H9 (cell line): ENCODE results near the gene EGR4. TPM values are rescaled to one million over a fixed set of nuclear protein-coding genes. Genes with fewer than 3 reads are reported as not detected.
A peak's percentile ranks its signal among the peaks of the same experiment; 100 is the strongest.

Experiments used
- DNase-seq: peaks from one replicate; pipeline ENCODE4 v3.0.0-alpha.2; 2017
- H2AFZ ChIP-seq: one replicate; pipeline ENCODE4 v1.6.1; 2013; ENCODE audit warnings: mild to moderate bottlenecking, low read length, control low read depth, moderate library complexity
- H2AK5ac ChIP-seq: 2 replicates; pipeline ENCODE4 v1.6.1; 2013; ENCODE audit warnings: low read length, control low read depth, mixed read lengths; ENCODE audit not compliant: insufficient read length
- H2BK120ac ChIP-seq: one replicate; pipeline ENCODE4 v1.6.1; 2013; ENCODE audit warnings: low read depth, mild to moderate bottlenecking, low read length, control low read depth, inconsistent platforms; ENCODE audit not compliant: poor library complexity, severe bottlenecking
- H2BK12ac ChIP-seq: 2 replicates; pipeline ENCODE4 v1.6.1; 2013; ENCODE audit warnings: low read length, control low read depth, mixed read lengths, low read depth; ENCODE audit not compliant: insufficient read length
- H2BK15ac ChIP-seq: 2 replicates; pipeline ENCODE4 v1.6.1; 2013; ENCODE audit warnings: low read depth, low read length, control low read depth
- H2BK20ac ChIP-seq: one replicate; pipeline ENCODE4 v1.6.1; 2013; ENCODE audit warnings: low read depth, mild to moderate bottlenecking, low read length, control low read depth, inconsistent platforms; ENCODE audit not compliant: poor library complexity, severe bottlenecking
- H2BK5ac ChIP-seq: 2 replicates; pipeline ENCODE4 v1.6.1; 2013; ENCODE audit warnings: low read length, control low read depth, mixed read lengths; ENCODE audit not compliant: insufficient read length
- H3K14ac ChIP-seq: 2 replicates; pipeline ENCODE4 v1.6.1; 2013; ENCODE audit warnings: low read length, control low read depth; ENCODE audit not compliant: insufficient read depth
- H3K18ac ChIP-seq: 2 replicates; pipeline ENCODE4 v1.6.1; 2013; ENCODE audit warnings: low read depth, mild to moderate bottlenecking, mixed read lengths, low read length, control low read depth; ENCODE audit not compliant: insufficient read length
- H3K23ac ChIP-seq: 2 replicates; pipeline ENCODE4 v1.6.1; 2013; ENCODE audit warnings: low read length, control low read depth, mixed read lengths, low read depth; ENCODE audit not compliant: insufficient read length
- H3K23me2 ChIP-seq: 2 replicates; pipeline ENCODE4 v1.6.1; 2013; ENCODE audit warnings: low read depth, mild to moderate bottlenecking, mixed read lengths, low read length, control low read depth; ENCODE audit not compliant: insufficient read length, poor library complexity, severe bottlenecking
- H3K27ac ChIP-seq: 2 replicates; pipeline ENCODE4 v1.5.1; 2013; ENCODE audit warnings: low read length, control low read depth, mixed read lengths, low read depth; ENCODE audit not compliant: insufficient read length
- H3K27me3 ChIP-seq: 2 replicates; pipeline ENCODE4 v1.6.1; 2013; ENCODE audit warnings: low read length, control low read depth, inconsistent platforms; ENCODE audit not compliant: insufficient read depth
- H3K4ac ChIP-seq: 2 replicates; pipeline ENCODE4 v1.6.1; 2013; ENCODE audit warnings: low read depth, mild to moderate bottlenecking, control low read depth, inconsistent platforms, low read length, moderate library complexity
- H3K4me1 ChIP-seq: 2 replicates; pipeline ENCODE4 v1.6.1; 2013; ENCODE audit warnings: low read length, control low read depth, inconsistent platforms; ENCODE audit not compliant: insufficient read depth
- H3K4me2 ChIP-seq: 2 replicates; pipeline ENCODE4 v1.6.1; 2013; ENCODE audit warnings: low read length, control low read depth, mixed read lengths; ENCODE audit not compliant: insufficient read length, insufficient read depth
- H3K56ac ChIP-seq: 2 replicates; pipeline ENCODE4 v1.6.1; 2013; ENCODE audit warnings: low read depth, mild to moderate bottlenecking, mixed read lengths, low read length, control low read depth; ENCODE audit not compliant: insufficient read length
- H3K79me1 ChIP-seq: 2 replicates; pipeline ENCODE4 v1.6.1; 2013; ENCODE audit warnings: low read depth, mild to moderate bottlenecking, moderate library complexity, low read length, control low read depth, inconsistent platforms; ENCODE audit not compliant: insufficient read depth, poor library complexity, severe bottlenecking
- H3K79me2 ChIP-seq: 2 replicates; pipeline ENCODE4 v1.6.1; 2013; ENCODE audit warnings: low read length, control low read depth, inconsistent platforms; ENCODE audit not compliant: insufficient read depth
- H3K9ac ChIP-seq: 2 replicates; pipeline ENCODE4 v1.6.1; 2013; ENCODE audit warnings: low read length, control low read depth, mixed read lengths; ENCODE audit not compliant: insufficient read length; ENCODE audit errors: extremely low read depth
- H3K9me3 ChIP-seq: one replicate; pipeline ENCODE4 v1.6.1; 2013; ENCODE audit warnings: low read depth, low read length, inconsistent platforms; ENCODE audit not compliant: control insufficient read depth
- H3T11ph ChIP-seq: one replicate; pipeline ENCODE4 v1.6.1; 2013; ENCODE audit warnings: mild to moderate bottlenecking, low read length, control low read depth, inconsistent platforms
- H4K20me1 ChIP-seq: one replicate; pipeline ENCODE4 v1.6.1; 2013; ENCODE audit not compliant: control insufficient read depth, insufficient read length, insufficient read depth
- H4K5ac ChIP-seq: 2 replicates; pipeline ENCODE4 v1.6.1; 2013; ENCODE audit warnings: low read depth, mild to moderate bottlenecking, mixed read lengths, low read length, control low read depth; ENCODE audit not compliant: insufficient read length
- H4K8ac ChIP-seq: replicated peaks from 2 replicates; pipeline ENCODE4 v1.6.1; 2013; ENCODE audit warnings: low read length, control low read depth, mixed read lengths, low read depth; ENCODE audit not compliant: insufficient read length
- H4K91ac ChIP-seq: 2 replicates; pipeline ENCODE4 v1.6.1; 2013; ENCODE audit warnings: low read depth, mild to moderate bottlenecking, moderate library complexity, mixed read lengths, low read length, control low read depth; ENCODE audit not compliant: insufficient read length
- H3K27ac Mint-ChIP-seq, 3 experiments: 2 replicates in 2 of 3; 3 replicates in 1 of 3; pipeline ENCODE4 v1.8.0; 2020 to 2021; ENCODE audit warnings: mixed read lengths in 3 of 3, mild to moderate bottlenecking in 1 of 3, moderate library complexity in 1 of 3
- H3K27me3 Mint-ChIP-seq: 2 replicates; pipeline ENCODE4 v1.8.0; 2021; ENCODE audit warnings: low read depth, mild to moderate bottlenecking, moderate library complexity, mixed read lengths
- H3K36me3 Mint-ChIP-seq, 3 experiments: 2 replicates in 2 of 3; 3 replicates in 1 of 3; pipeline ENCODE4 v1.8.0; 2020 to 2021; ENCODE audit warnings: low read depth in 3 of 3, mixed read lengths in 3 of 3; ENCODE audit not compliant: insufficient read depth in 1 of 3
- H3K4me1 Mint-ChIP-seq, 2 experiments: 2 replicates each; pipeline ENCODE4 v1.8.0; 2020; ENCODE audit warnings: mixed read lengths in 2 of 2
- H3K4me3 Mint-ChIP-seq, 2 experiments: 2 replicates in 1 of 2; 3 replicates in 1 of 2; pipeline ENCODE4 v1.8.0; 2020 to 2021; ENCODE audit warnings: mild to moderate bottlenecking in 2 of 2, mixed read lengths in 2 of 2, moderate library complexity in 1 of 2
- H3K9me3 Mint-ChIP-seq, 2 experiments: 2 replicates in 1 of 2; 3 replicates in 1 of 2; pipeline ENCODE4 v1.8.0; 2020; ENCODE audit warnings: mild to moderate bottlenecking in 2 of 2, mixed read lengths in 2 of 2, moderate library complexity in 1 of 2
- CTCF ChIP-seq: fragments of 200-600 bp; sonication (generic); conservative IDR thresholded peaks from 3 replicates; pipeline ENCODE4 v1.8.0; 2021; ENCODE audit warnings: antibody characterized with exemption, mild to moderate bottlenecking
- WGBS: extraction: QIAGEN DNeasy Blood & Tissue Kit; methylation state at CpG from one replicate; pipeline ENCODE4 v1.1.7; 2013; ENCODE audit warnings: missing lambda C conversion rate, low lambda C conversion rate, mixed read lengths; ENCODE audit not compliant: insufficient read length; ENCODE audit errors: extremely low coverage; 5-methylcytosine and 5-hydroxymethylcytosine counted together
- total RNA-seq: library from RNA; stranded (reverse); gene quantifications from 2 replicates; pipeline ENCODE4 v1.2.1, GENCODE V29; 2021

EGR4 gene
- total RNA-seq, 1 experiment from 2014 or later: 0.85 TPM

- no peak overlapping the region for H2AFZ ChIP-seq
- H3K4me2 ChIP-seq: no peak overlapping the region
- no peaks in the 10 kb centered on the region; a peak in 1 of 5 replicates for H3K9me3 Mint-ChIP-seq
- H3K23ac ChIP-seq: no peak overlapping the region
- no peaks in the 10 kb centered on the region for H3K23me2 ChIP-seq
- H3K56ac ChIP-seq: no peak overlapping the region
- no peaks in the 10 kb centered on the region for H3K27me3 Mint-ChIP-seq
- no peak overlapping the region for H2BK20ac ChIP-seq
- DNase-seq: no peak
- H3K79me2 ChIP-seq: no peaks in the 10 kb centered on the region
- no peak overlapping the region for H3K14ac ChIP-seq
- H3K4ac ChIP-seq: no peak overlapping the region
- no peaks in the 10 kb centered on the region for H3K4me1 ChIP-seq
- peaks cover 17 to 18% of the 10 kb centered on the region in 2 experiments for H3K4me1 Mint-ChIP-seq
- H4K91ac ChIP-seq: no peak overlapping the region
- no peak overlapping the region for H4K5ac ChIP-seq
- no peak overlapping the region for H2AK5ac ChIP-seq
- H2BK120ac ChIP-seq: no peak overlapping the region
- H3K36me3 Mint-ChIP-seq: peaks cover 26 to 55% (median 33%) of the 10 kb centered on the region in 3 experiments
- H4K8ac ChIP-seq: no peak overlapping the region
- no peak overlapping the region for H2BK5ac ChIP-seq
- H3K4me3 Mint-ChIP-seq: no peak overlapping the region
- H3K18ac ChIP-seq: no peak overlapping the region
- no peaks in the 10 kb centered on the region for H3K79me1 ChIP-seq
- no peak overlapping the region for H2BK12ac ChIP-seq
- no CpG with 5 or more reads among the region's 5 CpGs for WGBS
- H3K27ac Mint-ChIP-seq: peak overlapping the region in 2 of 3 experiments; percentile 34 to 50; a peak in 3 of 7 replicates
- no peak for TF ChIP-seq CTCF
- H4K20me1 ChIP-seq: no peaks in the 10 kb centered on the region
- no peak overlapping the region for H3K9ac ChIP-seq
- no peaks in the 10 kb centered on the region for H3K9me3 ChIP-seq
- no peaks in the 10 kb centered on the region for H3K27me3 ChIP-seq
- H2BK15ac ChIP-seq: no peak overlapping the region
- H3K27ac ChIP-seq: no peak overlapping the region
- H3T11ph ChIP-seq: no peak overlapping the region
Measured at GRCh38 chr2:73255907-73256617, 37.3 kb downstream of the EGR4 start.
